ENCODE measurements around the gene ADK. TPM values are rescaled to one million over a fixed set of nuclear protein-coding genes. Genes with fewer than 3 reads are reported as not detected.

The ADK gene
- total RNA-seq, 1 donor from 2014 or later, result 31.9 TPM

DNA sequence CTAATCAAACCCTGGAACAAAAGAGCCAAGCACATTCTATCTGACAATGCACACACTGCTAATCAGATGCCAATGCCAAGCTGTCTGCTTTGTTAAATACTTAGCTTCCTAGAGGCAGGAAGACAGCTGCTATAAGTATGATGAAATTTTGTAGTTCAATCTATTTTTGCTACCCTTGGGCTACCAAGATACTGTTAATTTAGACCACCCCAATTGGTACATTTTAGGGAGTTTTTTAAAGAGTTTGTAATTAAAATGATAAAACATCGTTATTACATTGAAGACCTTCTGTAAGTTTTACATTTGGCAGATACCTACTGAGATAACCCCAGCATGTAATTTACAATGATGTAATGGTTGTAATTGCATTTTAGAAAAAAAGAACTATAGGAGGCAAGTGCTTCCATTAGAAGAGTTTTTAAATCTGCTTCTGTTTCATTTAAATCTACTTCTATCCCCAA, 268.5 kb downstream of the ADK start:
- peaks cover 19% of the 10 kb centered on the region for H3K4me1 Mint-ChIP-seq (ENCODE audit: low read depth)
- H3K27ac Mint-ChIP-seq (ENCODE audit: unreplicated experiment), result no peak overlapping the region
- H3K36me3 Mint-ChIP-seq (ENCODE audit: low read depth), result peaks cover under 1% of the 10 kb centered on the region
- no peak for DNase-seq (ENCODE audit: low spot score)
- H3K27me3 Mint-ChIP-seq (ENCODE audit: low read depth), result no peaks in the 10 kb centered on the region
- H3K4me3 Mint-ChIP-seq (ENCODE audit: unreplicated experiment), result no peak overlapping the region
- TF ChIP-seq, protein P1, sequence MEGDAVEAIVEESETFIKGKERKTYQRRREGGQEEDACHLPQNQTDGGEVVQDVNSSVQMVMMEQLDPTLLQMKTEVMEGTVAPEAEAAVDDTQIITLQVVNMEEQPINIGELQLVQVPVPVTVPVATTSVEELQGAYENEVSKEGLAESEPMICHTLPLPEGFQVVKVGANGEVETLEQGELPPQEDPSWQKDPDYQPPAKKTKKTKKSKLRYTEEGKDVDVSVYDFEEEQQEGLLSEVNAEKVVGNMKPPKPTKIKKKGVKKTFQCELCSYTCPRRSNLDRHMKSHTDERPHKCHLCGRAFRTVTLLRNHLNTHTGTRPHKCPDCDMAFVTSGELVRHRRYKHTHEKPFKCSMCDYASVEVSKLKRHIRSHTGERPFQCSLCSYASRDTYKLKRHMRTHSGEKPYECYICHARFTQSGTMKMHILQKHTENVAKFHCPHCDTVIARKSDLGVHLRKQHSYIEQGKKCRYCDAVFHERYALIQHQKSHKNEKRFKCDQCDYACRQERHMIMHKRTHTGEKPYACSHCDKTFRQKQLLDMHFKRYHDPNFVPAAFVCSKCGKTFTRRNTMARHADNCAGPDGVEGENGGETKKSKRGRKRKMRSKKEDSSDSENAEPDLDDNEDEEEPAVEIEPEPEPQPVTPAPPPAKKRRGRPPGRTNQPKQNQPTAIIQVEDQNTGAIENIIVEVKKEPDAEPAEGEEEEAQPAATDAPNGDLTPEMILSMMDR (IDR thresholded peaks at IDR 0.05), result no peak
- H3K9me3 Mint-ChIP-seq (ENCODE audit: low read depth), result peaks cover 5% of the 10 kb centered on the region

GRCh38 chr10:74419958-74420375, 268.9 kb downstream of the ADK start:
- Mint-ChIP-seq H3K4me1 (ENCODE audit: low read depth) (peaks cover 19% of the 10 kb centered on the region), H3K4me3 (ENCODE audit: unreplicated experiment) (no peak overlapping the region), H3K9me3 (ENCODE audit: low read depth) (peaks cover 7% of the 10 kb centered on the region), H3K27me3 (ENCODE audit: low read depth) (no peaks in the 10 kb centered on the region), H3K27ac (ENCODE audit: unreplicated experiment) (no peak overlapping the region), H3K36me3 (ENCODE audit: low read depth) (peaks cover 2% of the 10 kb centered on the region)
- TF ChIP-seq, protein P1 (IDR thresholded peaks at IDR 0.05), result peak; percentile 75
- DNase-seq (ENCODE audit: low spot score), result no peak

DNA sequence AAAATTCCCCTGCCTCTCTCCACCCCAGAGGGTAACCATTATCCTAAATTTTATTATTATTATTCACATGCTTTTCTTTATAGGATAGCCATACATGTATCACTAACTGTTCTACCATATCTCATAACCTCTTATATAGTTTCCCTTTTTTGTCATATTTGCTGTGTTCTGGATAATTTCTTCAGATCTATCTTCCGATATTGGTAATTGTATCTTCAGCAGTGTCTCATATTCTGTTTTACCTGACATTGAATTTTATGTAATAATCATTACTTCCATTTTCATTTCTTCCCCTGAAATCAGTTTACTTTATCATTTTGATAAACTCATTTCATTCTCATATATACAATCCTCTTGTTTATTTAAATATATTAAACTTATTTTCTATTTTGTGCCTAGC, 273.5 kb downstream of the ADK start:
- DNase-seq (ENCODE audit: low spot score), result no peak
- Mint-ChIP-seq H3K27ac (ENCODE audit: unreplicated experiment) (no peak overlapping the region), H3K4me3 (ENCODE audit: unreplicated experiment) (no peak overlapping the region), H3K9me3 (ENCODE audit: low read depth) (peaks cover 7% of the 10 kb centered on the region), H3K27me3 (ENCODE audit: low read depth) (no peaks in the 10 kb centered on the region), H3K36me3 (ENCODE audit: low read depth) (peaks cover 2% of the 10 kb centered on the region), H3K4me1 (ENCODE audit: low read depth) (peaks cover 4% of the 10 kb centered on the region)
- TF ChIP-seq, protein P1 (IDR thresholded peaks at IDR 0.05), result no peak

DNA sequence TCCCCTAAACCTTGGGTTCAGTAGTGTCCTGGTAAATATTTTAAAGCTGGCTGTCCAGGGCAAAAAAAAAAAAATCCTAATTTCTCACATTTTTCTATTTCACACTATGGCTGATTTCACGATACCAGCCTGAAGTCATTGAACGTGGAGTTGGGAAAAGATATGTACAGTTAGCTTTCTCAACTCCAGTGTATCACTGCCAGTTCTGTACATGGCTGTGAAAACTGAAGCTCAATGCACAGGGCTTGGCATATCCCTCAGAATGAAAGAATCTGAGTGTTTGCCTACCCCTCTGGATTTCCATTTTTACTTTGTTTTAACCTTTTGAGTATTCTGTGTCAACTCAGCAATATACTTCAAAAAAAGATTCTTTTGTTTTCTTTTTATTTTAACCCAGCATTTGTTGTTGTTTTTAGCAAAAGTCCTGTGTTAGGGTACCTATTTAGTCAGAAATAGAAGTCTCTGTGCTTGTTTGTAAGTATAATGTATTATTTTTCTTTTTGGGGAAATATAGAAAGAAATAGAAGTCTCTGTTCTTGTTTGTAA, 274.5 kb downstream of the ADK start:
- no peak for DNase-seq (ENCODE audit: low spot score)
- Mint-ChIP-seq H3K4me3 (ENCODE audit: unreplicated experiment) (no peak overlapping the region), H3K4me1 (ENCODE audit: low read depth) (no peaks in the 10 kb centered on the region), H3K27ac (ENCODE audit: unreplicated experiment) (no peak overlapping the region), H3K27me3 (ENCODE audit: low read depth) (no peaks in the 10 kb centered on the region), H3K36me3 (ENCODE audit: low read depth) (peaks cover 2% of the 10 kb centered on the region), H3K9me3 (ENCODE audit: low read depth) (peaks cover 7% of the 10 kb centered on the region)
- TF ChIP-seq, protein P1 (IDR thresholded peaks at IDR 0.05), result no peak

- no peaks in the 10 kb centered on the region for H3K27me3 Mint-ChIP-seq (ENCODE audit: low read depth)
- DNase-seq (ENCODE audit: low spot score), result no peak
- peaks cover 25% of the 10 kb centered on the region for H3K4me1 Mint-ChIP-seq (ENCODE audit: low read depth)
- no peaks in the 10 kb centered on the region for H3K36me3 Mint-ChIP-seq (ENCODE audit: low read depth)
- TF ChIP-seq, protein P1 (IDR thresholded peaks at IDR 0.05), result no peak
- H3K27ac Mint-ChIP-seq (ENCODE audit: unreplicated experiment), result no peak overlapping the region
- H3K4me3 Mint-ChIP-seq (ENCODE audit: unreplicated experiment), result no peak overlapping the region
- no peaks in the 10 kb centered on the region for H3K9me3 Mint-ChIP-seq (ENCODE audit: low read depth)
Observed at GRCh38 chr10:74431816-74432215, 280.8 kb downstream of the ADK start.

Data from chondrocyte (in vitro differentiated cells).